NCI-H774 (cell line): ENCODE measurements around the gene CALML3.
"Not testable (repeated sequence)": the region's sequence is repeated elsewhere in the genome, so short reads cannot be mapped to it uniquely, and the experiment has no call there.

ENCODE experiments used
- DNase-seq: peaks from one replicate; lab custom pipeline; 2025; lab: John Stamatoyannopoulos, UW

Gene CALML3

GRCh38 chr10:5524641-5525560 is at the start of gene CALML3:
Gene CALML3 (plus strand): TSS chr10:5524961. CDS start chr10:5525086, 125 bp downstream.
- DNase-seq = no peak

GRCh38 chr10:5475088-5475487 is 49.7 kb upstream of the CALML3 start:
- DNase-seq = not testable (repeated sequence)

- DNase-seq = not testable (repeated sequence)
Measured at GRCh38 chr10:5475974-5476807, 48.6 kb upstream of the CALML3 start.

GRCh38 chr10:5476918-5477525 is 47.7 kb upstream of the CALML3 start:
- no peak for DNase-seq

GRCh38 chr10:5477948-5478693 is 46.6 kb upstream of the CALML3 start:
- DNase-seq = no peak

GRCh38 chr10:5478694-5479305 is 46.0 kb upstream of the CALML3 start:
- no peak for DNase-seq

GRCh38 chr10:5479481-5480161 is 45.1 kb upstream of the CALML3 start:
- DNase-seq = no peak

- DNase-seq = no peak
Measured at GRCh38 chr10:5480162-5480941, 44.4 kb upstream of the CALML3 start.

- DNase-seq = no peak
Measured at GRCh38 chr10:5481121-5481520, 43.6 kb upstream of the CALML3 start.

GRCh38 chr10:5482016-5482415 is 42.7 kb upstream of the CALML3 start:
- no peak for DNase-seq

GRCh38 chr10:5484205-5484604 is 40.6 kb upstream of the CALML3 start:
- DNase-seq = no peak

- no peak for DNase-seq
Measured at GRCh38 chr10:5485290-5485689, 39.5 kb upstream of the CALML3 start.

- DNase-seq = no peak
Measured at GRCh38 chr10:5485948-5486852, 38.6 kb upstream of the CALML3 start.

GRCh38 chr10:5486853-5487235 is 37.9 kb upstream of the CALML3 start:
- DNase-seq = no peak

GRCh38 chr10:5488272-5489161 is 36.2 kb upstream of the CALML3 start:
- no peak for DNase-seq

GRCh38 chr10:5490032-5490431 is 34.7 kb upstream of the CALML3 start:
- no peak for DNase-seq

- no peak for DNase-seq
Measured at GRCh38 chr10:5490698-5491464, 33.9 kb upstream of the CALML3 start.
